ENCODE results near the gene PCF11.

The PCF11 gene

GRCh38 chr11:83175815-83176214 is 18.9 kb downstream of the PCF11 start:
- no peak for TF ChIP-seq CTCF (conservative IDR thresholded peaks at IDR 0.05)
- H3K27ac ChIP-seq: no peak overlapping the region

DNA sequence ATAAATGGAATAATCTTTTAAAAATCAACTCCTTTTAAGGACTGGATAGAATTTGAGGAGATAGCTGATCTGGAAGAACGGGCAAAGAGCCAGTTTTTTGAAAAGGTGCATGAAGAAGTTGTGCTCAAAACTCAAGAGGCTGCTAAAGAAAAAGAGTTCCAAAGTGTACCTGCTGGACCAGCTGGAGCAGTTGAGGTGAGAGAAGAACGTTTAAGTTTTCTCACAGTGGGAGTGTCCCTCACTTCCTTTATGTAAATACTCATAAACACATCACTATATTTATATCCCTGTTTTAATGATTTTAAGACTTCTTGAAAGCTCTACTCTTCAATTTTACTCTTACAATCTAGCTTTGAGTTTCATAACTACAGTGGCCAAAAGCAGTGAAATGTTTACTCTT is 24.9 kb downstream of the PCF11 start:
- H3K27ac ChIP-seq: 0 out of 2 replicates have a peak overlapping the region, but pooled peaks have one; percentile 7
- no peak for TF ChIP-seq CTCF (conservative IDR thresholded peaks at IDR 0.05)

GRCh38 chr11:83185767-83186166 is 28.8 kb downstream of the PCF11 start:
- H3K27ac ChIP-seq: no peak overlapping the region
- no peak for TF ChIP-seq CTCF (conservative IDR thresholded peaks at IDR 0.05)

GRCh38 chr11:83187465-83187864 is 30.5 kb downstream of the PCF11 start:
- no peak for TF ChIP-seq CTCF (conservative IDR thresholded peaks at IDR 0.05)
- H3K27ac ChIP-seq: no peak overlapping the region

DNA sequence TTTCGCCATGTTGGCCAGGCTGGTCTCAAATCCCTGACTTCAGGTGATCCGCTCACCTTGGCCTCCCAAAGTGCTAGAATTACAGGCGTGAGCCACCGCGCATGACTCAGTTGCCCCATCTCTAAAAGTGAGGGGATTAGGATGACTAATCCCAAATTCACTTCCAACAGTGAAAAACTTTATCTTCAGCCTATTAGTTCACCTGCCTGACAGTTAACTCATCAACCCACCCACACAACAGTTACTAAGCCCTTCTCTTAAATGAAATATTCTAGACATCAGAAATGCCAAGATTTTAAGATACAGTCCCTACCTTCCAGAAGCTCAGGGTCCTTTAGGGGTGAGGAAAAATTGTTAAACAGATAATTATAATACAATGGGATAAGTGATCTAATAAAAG is 34.6 kb downstream of the PCF11 start:
- H3K27ac ChIP-seq: no peak overlapping the region
- no peak for TF ChIP-seq CTCF (conservative IDR thresholded peaks at IDR 0.05)

- H3K27ac ChIP-seq: no peak overlapping the region
- no peak for TF ChIP-seq CTCF (conservative IDR thresholded peaks at IDR 0.05)
These were observed 35.1 kb downstream of the PCF11 start for GRCh38 chr11:83191986-83192385.

- TF ChIP-seq CTCF (conservative IDR thresholded peaks at IDR 0.05): no peak
- H3K27ac ChIP-seq: peak overlapping the region; percentile 87
These were observed 35.8 kb downstream of the PCF11 start for GRCh38 chr11:83192606-83193245.
